Stimulated activated CD8-positive, alpha-beta memory T cell treated with anti-CD3 and anti-CD28 coated beads, Interleukin-15, amount 100 ng/mL, for 48 hours (primary cell): ENCODE data around the gene BBS9.
"Not testable (repeated sequence)": the region's sequence is repeated elsewhere in the genome, so short reads cannot be mapped to it uniquely, and the experiment has no call there.

Experiments used
- DNase-seq, 2 donors: peaks; one replicate each; pipeline ENCODE4 v3.0.0-alpha.2; 2020; ENCODE audit warnings: low read depth in 2 of 2

Gene BBS9

DNA sequence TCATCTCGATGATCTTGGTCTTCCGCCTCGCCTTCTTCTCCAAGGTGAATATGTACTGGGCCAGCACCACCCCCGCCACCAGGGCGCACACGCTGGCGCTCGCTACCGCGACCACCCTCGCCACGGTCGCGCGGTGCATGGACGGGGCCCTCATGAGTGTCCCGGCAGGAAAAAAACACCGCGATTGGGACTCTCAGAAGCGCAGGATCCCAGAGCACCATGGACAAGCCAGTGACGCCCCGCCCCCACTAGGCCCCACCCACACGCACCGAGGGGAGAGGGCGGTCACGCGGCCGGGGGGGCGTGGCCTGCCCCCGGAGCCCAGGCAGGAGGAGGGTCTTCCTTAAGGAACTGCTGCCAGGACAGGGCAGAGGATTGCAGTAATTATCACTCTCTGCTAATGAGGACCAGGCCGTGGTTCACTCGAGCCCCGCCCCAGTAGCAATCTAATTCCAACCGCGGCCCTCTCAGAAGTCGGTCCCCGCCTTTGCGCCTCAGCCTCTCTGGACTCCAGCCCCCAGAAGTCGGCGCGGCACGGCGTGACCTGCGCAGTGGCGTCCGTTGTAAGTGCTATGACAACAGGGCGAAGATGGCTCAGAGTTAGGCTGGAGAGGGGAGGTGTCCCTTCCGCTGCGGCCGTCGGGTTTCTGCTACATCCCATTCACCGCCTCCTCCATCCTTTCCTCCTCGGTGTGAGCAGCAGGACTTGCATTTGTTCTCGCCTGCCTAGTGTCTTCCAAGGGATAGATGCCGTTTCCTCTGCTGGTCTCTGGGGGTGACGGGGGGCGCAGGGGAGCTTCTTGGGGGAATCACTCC, at the start of gene BBS9:
TSS of gene BBS9 (plus strand) at position 575 of the 816 bp plus-strand sequence. CDS start 16,689 bp downstream, outside the sequence.
- peak; percentile 87 to 89 for DNase-seq

DNA sequence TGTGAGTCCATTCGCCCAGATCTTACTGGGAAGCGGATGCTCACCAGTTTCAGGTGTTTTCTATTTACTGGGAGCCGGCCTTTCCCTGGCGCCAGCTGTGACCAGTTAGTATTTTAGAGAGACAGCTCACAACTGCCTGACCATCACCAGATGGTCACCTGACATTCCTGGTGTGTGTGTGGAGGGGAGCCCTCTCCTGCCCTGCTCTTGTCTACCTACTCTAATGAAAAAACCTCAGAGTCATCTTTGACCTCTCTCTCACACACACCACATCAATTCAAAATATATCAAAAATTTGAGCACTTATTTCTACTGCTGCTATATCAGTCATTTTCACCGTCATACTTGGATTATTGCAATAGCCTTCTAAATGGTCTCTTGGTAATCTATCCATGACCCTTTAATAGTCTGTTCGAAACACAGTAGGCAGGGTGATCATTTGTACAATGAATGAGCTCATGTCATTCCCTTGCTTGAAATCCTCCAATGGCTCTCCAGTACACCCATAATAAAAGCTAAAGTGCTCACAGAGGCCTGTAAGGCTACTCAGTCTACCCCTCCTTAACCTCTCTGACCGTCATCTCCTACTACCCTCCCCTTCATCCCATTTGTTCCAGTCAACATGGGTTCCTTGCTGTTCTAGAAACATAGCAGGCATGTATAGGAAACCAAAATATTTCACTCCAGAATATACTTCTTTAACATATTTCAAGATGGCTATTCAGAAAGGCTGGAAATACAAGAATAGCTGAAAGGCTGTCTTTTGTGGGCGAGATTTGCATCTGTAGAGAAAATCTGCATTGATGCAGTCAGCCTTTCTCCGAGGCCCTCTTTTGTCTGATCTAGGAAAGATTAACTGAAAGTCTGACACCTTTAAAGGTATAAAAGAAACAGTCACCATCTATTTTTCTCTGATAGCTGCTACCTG, 49.3 kb upstream of the BBS9 start:
- DNase-seq = no peak

DNA sequence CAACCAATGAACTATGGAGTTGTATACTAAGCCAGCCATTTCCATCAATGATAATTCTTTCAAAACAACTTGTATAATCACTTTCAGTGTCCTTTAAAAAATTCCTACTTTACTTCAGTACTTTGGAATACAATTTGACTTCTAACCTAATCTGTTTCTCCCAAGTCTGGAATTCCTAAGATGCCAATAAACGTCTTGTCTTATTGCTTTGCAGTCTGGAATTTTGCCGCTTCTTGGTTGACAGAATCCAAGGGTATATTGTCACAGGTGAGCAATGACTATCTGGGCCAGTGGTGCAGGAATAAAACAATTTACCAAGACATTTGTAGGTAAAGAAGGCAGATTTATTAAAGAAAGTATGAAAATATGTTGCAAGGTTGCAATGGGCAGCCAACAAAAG, 42.0 kb upstream of the BBS9 start:
- no peak for DNase-seq

DNA sequence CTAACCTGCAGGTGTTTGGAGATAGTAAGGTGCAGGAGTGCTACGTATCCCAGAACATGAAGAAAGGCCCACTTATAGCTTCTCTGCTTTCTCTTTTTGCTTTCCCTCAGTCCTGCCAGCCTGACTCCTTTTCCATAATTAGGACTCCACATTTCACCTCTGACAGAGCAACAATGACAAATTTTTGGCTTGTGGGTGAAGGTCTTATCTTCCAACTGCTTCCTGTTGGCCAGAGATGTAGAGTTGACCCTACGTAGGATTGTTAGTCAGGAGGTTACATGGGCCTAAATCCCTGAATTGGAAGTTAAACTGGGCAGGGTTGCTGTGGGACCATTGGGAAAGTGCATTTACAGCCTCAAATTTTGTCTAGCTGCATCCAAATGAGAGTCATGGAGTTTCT, 41.5 kb upstream of the BBS9 start:
- no peak for DNase-seq

DNA sequence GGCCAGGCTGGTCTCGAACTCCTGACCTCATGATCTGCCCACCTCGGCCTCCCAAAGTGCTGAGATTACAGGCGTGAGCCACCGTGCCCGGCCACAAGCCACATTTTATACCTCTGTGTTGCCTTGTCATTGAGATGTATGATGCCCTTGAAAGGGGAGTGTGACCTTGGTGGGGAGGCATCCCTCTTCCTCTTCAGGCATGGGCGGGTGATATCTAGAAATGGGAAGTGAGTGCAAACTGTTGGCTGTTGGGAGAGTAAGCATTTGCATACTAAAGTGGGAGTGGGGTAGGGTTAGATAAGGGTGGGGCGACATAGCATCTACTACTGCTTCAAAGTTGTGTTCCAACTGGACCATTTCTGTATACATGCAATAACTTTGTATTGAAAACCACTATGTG, 40.2 kb upstream of the BBS9 start:
- no peak for DNase-seq

DNA sequence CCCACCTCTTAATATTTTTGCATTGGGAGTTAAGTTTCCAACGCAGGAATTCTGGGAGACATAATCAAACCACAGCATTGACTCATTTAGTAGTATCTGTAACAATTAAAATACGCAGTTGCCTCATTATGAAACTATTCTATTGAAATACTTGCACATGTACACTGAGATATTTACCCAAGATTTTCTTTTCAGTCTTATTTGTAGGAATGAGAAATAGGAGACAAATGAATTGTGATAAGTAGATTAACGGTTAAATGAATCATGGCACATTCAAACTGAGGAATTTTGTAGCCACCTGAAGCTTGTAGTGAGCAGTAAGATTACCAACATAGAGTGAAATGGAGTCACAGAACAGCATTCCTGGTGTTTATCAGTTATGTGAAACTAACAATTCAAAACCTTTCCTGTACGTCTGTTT, 38.2 kb upstream of the BBS9 start:
- no peak for DNase-seq

DNA sequence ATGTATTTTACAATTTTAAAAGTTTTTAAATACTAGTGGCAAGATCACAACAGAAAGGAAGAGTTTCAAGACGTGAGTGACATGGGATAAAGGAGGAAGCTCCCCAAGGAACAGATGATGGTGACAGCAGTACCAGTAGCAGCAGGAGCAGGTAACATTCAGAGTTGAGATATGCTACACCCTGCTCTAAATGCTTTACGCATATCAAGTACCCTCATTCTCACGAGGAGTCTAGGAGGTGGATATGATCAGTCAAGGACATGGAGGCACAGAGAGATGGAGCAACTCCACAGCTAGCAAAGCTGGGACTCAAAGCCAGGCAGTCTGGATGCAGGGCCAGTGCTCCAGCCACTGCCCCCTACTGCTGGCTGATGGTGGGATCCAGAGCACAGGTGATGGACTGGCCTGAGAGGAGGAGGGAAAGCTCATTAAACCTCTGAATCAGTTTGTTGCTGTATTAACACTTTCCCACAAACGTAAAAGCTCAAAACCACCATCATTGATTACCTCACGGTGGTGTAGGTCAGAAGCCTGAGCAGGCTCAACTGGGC, 37.6 kb upstream of the BBS9 start:
- no peak for DNase-seq

DNA sequence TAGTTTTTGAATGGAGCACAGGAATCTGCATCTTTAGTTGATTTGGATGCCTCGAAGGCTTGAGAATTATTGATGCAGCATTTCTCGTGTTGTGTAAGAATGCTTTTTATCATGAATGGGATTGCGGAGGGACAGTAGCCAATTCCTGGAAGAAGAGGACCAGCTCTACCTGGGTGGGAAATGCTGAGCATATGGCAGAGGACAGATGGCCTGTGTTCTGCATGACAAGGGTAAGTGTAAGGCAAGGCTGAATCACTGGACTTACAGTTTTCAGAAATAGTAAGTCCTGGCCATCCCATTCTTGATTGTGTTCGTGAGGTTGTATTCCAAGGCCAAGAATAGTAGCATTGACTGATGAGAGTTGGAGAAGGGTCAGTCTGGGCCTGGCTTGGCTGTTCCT, 36.1 kb upstream of the BBS9 start:
- DNase-seq = no peak

DNA sequence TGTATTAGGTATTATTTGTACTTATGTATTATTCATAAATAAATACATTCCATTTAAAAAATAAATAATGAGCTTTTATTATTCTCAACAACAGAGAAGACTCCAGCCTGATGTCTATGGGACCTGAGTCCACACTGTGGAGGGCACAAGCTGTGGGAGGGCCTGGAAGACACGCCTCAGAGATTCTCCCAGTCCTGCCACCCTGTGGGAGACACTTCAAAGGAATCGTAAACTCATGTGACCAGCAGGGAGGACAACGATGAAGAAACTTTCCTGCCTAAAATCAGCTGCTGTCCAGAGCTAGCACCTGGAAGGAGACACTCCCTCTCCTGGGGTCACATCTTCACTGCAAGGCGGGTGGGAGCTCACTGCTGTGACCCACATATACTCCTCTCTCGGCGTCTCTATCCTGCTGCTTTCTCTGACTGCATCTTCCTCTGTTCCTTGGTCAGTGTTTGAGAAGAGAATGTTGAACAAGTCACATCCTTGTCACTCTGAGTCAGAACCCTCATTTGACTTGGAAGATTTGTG, 34.6 kb upstream of the BBS9 start:
- not testable (repeated sequence) for DNase-seq

DNA sequence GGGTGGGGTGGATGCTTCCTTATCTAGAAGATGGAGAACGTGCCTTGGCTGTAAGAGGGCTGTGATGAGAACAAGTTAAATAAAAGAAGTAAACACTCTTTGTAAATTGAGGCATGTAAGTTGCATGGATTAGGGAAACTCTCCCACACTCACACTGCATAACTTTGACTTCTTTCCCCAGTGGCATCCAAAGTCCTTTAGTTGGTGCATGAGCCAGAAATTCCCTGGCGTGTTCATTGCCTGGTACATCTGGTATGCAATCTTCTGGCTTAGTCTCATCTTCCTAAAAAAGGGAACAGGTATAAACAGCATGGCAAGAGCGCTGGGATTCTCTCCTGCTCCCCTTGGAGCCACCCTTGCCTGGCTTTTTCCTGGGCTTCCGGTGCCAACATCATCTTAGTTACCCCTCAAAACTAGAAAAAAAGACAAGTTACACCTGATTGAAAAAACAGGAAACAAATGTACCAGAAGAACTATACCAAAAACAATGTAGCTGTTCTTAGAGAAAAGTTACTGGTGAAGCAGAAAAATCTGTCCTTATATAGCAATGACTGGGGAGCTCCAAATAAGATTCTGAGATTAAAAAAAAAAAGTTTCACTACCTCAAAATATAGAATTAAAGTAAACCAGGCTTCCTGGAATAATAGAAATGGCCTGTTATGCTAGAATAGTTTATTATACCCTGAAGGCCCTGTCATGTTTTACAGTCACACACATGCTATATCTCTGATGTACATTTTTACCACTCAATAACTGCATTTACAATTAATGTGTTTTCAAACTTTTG, 30.0 kb upstream of the BBS9 start:
- DNase-seq = no peak

DNA sequence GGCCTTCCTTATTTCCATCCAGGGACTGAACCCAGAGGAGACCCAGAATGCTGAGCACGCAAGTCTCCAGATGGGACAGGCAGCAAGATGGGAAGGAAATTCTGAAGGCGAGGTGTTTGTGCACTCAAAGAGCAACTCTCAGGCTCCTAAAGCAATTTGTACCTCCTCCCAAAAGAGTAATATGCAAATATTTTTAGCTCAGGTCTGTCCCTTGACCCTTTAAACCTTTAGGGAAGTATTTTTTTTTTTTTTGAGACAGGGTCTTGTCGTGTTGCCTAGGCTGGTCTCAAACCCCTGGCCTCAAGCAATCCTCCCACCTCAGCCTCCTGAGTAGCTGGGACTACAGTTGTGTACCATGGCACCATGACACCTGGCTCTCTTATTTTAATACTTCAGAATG, 28.6 kb upstream of the BBS9 start:
- no peak for DNase-seq

DNA sequence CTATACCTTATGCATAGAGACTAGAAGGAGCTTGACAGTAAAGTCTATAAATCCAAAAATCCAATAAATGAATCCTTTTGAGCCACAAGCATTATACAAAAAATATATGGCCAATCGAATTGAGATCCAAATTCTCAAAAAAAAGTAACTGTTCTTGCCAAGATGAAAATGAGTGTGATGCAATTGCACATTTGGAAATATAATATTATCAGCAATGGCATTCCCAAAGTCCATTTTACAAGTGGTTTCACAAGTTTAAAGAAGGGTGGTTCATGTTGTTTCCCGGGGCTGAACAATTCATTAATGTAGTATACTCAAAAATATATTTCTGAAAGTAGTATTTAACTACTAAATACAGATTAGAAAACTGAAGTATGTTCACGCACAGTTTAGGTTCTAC, 27.5 kb upstream of the BBS9 start:
- no peak for DNase-seq

DNA sequence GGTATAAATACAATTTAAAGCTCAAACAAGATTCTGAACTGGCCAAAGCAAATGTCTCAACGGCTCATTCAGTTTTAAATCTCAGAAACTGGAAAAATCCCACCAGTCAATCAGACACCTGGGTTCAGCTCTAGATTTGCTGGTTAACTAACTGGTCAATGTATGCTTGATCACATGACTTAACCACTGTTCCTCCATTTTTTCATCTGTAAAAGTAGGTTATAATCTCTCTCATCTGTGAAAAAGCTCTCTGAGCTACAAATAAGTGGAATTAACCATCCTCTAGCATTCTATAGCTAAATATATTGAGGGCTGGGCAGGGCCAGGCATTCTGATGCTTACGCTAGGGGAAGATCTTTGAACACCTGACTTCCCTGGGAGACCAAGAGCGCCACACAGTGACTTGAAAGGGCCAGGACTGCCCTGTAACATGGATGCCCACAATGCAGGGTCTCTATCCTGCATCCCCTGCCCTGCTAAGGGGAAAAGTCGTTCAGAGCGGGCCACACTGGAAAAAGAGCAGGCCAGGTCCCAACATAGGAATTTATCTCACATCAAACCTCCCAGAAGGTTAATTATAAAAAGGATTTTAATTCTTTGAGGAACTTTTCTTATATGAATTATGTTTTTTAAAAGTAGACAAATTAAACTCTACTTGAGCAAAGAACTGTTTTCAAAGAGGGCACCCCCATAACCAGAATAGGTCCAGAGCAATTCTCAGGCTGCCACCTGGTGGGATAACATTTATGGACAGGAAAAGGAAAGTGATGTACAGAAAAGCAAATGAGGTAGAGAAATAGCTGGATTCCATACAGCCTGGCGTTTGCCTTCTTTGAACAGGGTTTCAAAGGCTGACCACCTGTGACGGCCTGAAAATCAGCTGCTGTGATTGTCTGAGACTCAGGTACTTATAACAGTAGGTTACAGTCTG, 22.0 kb upstream of the BBS9 start:
- DNase-seq = no peak

DNA sequence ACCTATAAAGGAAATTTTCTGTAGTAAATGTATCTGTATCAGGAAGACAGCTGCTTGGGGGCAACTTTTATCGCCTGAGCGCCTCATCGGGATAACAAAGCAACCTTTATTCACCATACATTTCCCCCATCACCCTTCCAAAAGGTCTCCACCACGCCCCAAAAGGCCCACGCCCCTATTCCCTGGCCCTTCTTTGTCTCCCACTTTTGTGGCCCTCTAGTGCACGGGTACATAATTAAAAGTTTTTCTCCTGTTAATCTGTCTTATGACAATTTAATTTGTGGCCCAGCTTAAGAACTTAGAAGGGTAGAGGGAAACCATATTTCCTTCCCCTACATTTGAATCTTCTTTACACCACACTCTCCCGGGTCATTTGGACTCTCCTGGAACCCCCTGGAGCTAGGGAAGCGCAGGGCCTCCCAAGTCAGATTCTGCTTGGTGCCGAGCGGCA, 20.8 kb upstream of the BBS9 start:
- no peak for DNase-seq

DNA sequence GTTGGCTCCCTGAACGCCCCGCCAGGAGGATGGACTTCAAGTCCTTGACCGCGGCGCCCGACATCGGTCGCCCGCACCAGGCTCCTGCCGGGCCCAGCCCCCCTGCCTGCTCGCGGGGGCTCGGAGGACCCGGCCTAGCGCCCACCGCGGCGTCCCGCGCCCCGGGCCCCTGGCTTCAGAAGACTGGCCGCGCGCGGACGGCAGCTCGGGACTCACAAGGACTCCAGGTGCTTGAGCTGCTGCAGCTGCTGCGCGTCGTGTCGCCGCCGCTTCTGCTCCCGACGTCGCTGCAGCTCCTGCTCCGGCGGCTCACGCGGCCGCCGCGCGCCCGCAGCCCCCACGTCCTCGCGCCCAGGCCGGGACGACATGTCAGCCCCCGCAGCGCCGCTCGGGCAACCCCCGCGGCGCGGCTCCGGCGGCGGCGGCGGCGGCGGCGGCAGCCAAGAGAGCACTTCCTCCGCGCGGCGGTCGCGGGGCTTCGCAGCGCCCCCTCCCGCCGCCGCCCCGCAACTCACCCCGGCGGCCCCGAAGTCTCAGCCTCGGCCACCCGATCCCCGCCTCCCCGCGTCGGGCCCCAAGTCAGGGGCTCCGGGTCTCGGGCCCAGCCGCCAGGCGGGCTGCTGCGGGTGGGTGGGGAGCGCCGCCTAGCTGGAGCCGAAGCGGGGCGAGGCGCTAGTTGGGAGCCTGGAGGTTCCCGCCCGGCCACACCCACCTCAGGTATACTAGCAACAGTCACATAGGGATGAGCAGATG, 20.2 kb upstream of the BBS9 start, which contains the start of gene RP9:
TSS of gene RP9 (minus strand) at position 400 of the 753 bp plus-strand sequence. CDS start at position 368, 32 bp downstream.
- peak; percentile 63 to 80 for DNase-seq

DNA sequence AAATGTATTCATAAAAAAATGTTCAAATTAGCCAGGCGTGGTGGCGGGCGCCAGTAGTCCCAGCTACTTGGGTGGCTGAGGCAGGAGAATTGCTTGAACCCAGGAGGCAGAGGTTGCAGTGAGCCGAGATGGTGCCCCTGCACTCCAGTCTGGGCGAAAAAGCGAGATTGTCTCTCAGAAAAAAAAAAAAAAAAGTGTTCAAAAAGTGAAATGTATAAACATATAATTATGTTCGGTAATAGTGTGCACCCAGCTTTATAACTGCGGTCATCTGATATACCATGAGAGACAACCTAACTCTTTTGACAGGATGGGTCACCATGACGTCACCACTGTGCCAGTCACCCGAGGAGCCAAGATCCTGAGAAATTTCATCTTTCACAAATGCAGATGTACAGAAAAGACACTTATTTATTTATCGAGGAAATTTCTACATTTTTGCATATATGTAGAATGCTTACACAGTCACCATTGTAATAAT, 19.6 kb upstream of the BBS9 start:
- DNase-seq = no peak

DNA sequence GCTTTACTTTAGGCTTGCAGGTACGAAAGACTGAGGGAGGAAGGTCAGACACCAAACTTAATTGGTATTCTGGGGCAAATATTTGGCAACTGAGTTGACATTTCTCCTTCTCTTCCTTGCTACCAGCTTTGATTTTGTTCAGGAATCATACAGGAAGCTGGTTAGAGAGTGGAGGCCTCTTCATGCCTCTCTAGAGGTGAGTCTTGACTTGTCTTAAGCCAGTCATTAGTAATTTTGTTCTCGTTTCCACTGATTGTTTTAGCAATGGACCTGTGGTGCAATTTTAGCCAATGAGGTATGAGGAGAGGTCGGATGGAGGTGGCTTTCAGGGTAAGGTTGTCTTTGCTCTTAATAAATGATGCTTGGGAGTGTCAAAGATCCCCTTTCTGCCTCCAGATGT, 17.8 kb upstream of the BBS9 start:
- no peak for DNase-seq

DNA sequence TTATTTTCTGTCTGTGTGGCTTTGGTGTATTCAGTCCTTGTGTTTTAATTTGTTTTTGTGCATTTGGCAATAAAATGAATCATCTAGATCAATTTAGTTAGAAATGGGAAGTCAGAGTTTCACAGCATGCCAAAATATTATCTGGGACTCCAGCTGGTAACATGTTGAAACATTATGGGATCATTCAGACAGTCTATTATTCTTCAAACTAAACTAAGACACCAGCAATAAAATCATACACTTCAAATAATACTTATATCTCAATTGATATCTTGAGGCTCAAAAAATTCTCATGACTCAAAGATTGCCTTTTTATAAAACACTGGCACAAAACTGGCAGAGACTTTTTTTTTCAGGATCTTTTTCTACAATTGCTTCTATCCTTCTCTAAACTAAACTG, 14.4 kb upstream of the BBS9 start:
- DNase-seq = no peak

DNA sequence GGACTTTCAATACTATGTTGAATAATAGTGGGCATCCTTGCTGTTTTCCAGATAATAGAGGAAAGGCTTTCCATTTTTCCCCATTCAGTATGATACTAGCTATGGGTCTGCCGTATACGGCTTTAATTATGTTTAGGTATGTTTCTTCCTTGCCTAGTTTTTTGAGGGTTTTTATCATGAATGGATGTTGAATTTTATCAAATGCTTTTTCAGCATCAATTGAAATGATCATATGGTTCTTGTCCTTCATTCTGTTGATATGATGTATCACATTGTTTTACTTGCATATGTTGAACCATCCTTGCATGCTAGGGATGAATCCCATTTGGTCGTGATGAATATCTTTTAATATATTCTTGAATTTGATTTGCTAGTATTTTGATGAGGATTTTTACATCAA, 11.0 kb upstream of the BBS9 start:
- no peak for DNase-seq
